Kidney glomerular epithelial cell (primary cell): Measurements from ENCODE around the gene RAD51B.

Experiments used
- DNase-seq: peaks from one replicate; lab custom pipeline; 2025; lab: John Stamatoyannopoulos, UW

RAD51B gene

GRCh38 chr14:68771631-68772030, 952.1 kb downstream of the RAD51B start:
- no peak for DNase-seq

GRCh38 chr14:68772761-68773381, 953.3 kb downstream of the RAD51B start:
- no peak for DNase-seq

- no peak for DNase-seq
Measured at GRCh38 chr14:68774771-68775613, 955.4 kb downstream of the RAD51B start.

- DNase-seq, result no peak
Measured at GRCh38 chr14:68775614-68776126, 956.1 kb downstream of the RAD51B start.

GRCh38 chr14:68777644-68778043, 958.1 kb downstream of the RAD51B start:
- no peak for DNase-seq
